OCI-LY1 (cell line): ENCODE measurements around the gene AMBN.

Source experiments
- CTCF ChIP-seq: fragments of 200-600 bp; sonication (generic), shearing (Covaris generic); IDR thresholded peaks from 2 replicates; pipeline ENCODE4 v1.5.1; 2017; ENCODE audit warnings: mild to moderate bottlenecking, antibody characterized with exemption, low read length, moderate library complexity, mixed read lengths
- EZH2 ChIP-seq: fragments of 200-600 bp; sonication (generic), shearing (Covaris generic); IDR thresholded peaks from 2 replicates; pipeline ENCODE4 v1.8.0; 2017; ENCODE audit warnings: borderline replicate concordance, mixed run types, mild to moderate bottlenecking, antibody characterized with exemption, low read length, moderate library complexity, mixed read lengths

- TF ChIP-seq CTCF: peak; percentile 65
- no peak for TF ChIP-seq EZH2
Observed at GRCh38 chr4:70544279-70544868, 47.7 kb upstream of the AMBN start.
